Muscle of back (tissue), 11 donors: ENCODE data around the gene VPS35L. TPM values are rescaled to one million over a fixed set of nuclear protein-coding genes. Genes with fewer than 3 reads are reported as not detected.
A peak's percentile ranks its signal among the peaks of the same experiment; 100 is the strongest.
"Not testable (repeated sequence)": the region's sequence is repeated elsewhere in the genome, so short reads cannot be mapped to it uniquely, and the experiment has no call there.

Experiments used
- DNase-seq, 3 donors: peaks; one replicate each; pipeline versions ENCODE4 v3.0.0 to v3.0.0-alpha.2; 2013
- polyA plus RNA-seq, 10 donors: library from polyadenylated mRNA; unstranded; fragments of 120-200 nt; gene quantifications; one replicate each; pipeline ENCODE4 v1.2.1, GENCODE V29; 2013; ENCODE audit not compliant: insufficient read length in 10 of 10

The VPS35L gene
- polyA plus RNA-seq, 10 donors = 29.5 to 36.8 (median 34.1) TPM

GRCh38 chr16:19645557-19645981 lies 90.1 kb downstream of the VPS35L start:
- DNase-seq = peak; percentile 73 to 86 (median 80)

GRCh38 chr16:19649980-19650379 lies 94.5 kb downstream of the VPS35L start:
- DNase-seq = no peak

- no peak for DNase-seq
These were observed 98.6 kb downstream of the VPS35L start for GRCh38 chr16:19654147-19654546.

DNA sequence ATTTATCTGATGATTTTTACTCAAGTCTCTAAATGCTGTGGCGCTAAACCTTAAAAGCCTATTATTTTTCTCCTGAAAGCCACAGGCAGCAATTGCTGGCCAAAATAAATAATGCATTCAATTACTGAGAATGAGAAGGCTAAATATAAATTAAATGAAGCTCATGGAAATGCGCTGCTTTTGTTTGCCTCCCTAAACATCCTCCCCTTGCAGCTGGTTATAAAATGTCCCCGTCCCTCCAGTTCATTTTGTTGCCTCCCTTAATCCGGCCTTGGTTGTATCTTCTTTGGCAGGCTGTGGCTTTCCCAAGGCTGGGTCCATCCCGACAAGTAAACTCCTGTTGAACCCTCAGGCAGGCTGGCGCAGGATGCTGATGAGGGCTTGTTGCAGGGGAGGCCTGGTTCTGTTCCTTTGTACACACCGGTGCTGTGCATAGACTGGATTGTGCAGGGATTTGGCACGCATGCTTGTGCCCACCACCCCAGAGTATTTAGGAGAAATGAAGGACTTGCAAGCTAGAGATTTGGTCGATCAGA lies 99.8 kb downstream of the VPS35L start:
- DNase-seq = no peak

- DNase-seq = no peak
These were observed 102.3 kb downstream of the VPS35L start for GRCh38 chr16:19657831-19658230.

- no peak for DNase-seq
These were observed 104.1 kb downstream of the VPS35L start for GRCh38 chr16:19659554-19659953.

GRCh38 chr16:19660432-19660831 lies 104.9 kb downstream of the VPS35L start:
- DNase-seq = no peak

GRCh38 chr16:19662351-19662750 lies 106.8 kb downstream of the VPS35L start:
- DNase-seq = no peak

DNA sequence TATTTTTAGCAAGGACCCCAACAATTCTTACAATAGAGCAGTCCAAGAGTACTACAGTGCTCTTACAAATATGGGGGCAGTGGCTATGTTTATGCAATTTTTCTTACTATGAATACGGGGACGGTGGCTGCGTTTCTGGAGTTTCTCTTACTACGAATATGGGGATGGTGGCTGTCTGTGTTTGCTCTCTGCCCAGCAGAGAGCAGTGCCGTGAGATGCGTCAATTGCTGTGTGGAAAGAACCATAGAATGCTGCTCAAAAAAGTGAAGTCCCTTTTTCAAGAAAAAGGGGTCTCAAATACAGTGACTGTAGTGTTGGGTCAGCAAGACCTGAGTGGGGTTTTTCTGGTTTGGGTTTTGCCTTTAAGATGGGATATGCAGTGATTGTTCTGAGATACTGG lies 108.7 kb downstream of the VPS35L start:
- DNase-seq = no peak

- not testable (repeated sequence) for DNase-seq
These were observed 109.8 kb downstream of the VPS35L start for GRCh38 chr16:19665313-19665712.

DNA sequence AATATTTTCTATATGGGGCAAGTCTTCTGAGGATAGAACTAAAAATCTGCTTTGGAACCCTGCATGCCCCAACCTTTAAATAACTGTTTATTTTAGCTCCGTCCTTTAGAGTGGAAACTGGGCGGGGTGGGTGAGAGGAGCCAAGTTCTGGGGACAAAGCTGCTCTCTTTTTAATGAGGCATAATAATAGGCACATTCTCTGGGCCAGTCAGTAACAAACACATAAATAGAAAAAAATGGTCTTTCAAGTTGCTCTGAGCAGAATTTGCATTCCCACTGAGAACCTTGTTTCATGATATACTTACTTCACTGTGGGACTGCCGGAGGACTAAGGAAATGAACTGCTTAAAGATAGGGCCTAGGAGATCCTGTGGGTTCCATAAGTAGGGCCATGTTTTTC lies 111.0 kb downstream of the VPS35L start:
- DNase-seq = no peak

DNA sequence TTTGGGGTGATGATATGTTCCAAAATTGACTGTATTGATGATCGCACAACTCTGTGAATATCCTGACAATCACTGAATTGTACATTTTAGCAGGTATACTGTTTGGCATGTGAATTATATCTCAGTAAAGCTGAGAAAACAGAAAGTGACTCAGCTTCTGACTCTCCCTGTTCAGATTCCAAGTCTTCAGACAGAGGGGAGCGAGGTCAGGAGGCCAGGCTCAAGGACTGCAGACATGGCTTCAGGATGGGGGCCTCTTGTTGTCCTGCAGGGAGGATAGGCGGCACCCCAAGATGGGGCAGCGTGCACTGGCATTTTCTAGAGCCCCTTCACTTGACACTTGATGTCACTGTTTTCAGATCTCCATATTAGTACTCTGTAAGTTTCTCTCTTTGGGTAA lies 116.9 kb downstream of the VPS35L start:
- DNase-seq = no peak

GRCh38 chr16:19674485-19674884 lies 119.0 kb downstream of the VPS35L start:
- DNase-seq = no peak

- DNase-seq = no peak
These were observed 121.9 kb downstream of the VPS35L start for GRCh38 chr16:19677402-19677801.

DNA sequence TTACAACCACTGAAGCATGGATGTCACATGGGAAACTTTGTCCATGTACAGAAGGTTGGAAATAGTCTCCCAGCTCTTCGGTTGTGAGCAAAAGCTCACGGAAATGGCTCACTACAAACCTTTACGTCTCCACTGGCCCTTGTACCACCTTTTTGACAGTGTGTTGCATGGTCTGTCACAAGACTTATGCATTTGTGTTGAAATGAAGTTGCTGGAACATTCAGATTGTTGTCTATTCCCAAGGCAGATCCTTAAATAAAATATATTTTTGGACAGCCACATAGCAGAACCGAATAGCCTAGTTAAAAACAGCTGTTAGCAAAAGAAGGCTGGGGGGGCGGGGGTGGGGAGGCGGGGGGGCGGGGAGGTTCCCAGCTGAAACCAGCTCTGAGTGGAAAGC lies 123.3 kb downstream of the VPS35L start:
- peak in 2 of 3 donors; percentile 46 to 66 for DNase-seq

DNA sequence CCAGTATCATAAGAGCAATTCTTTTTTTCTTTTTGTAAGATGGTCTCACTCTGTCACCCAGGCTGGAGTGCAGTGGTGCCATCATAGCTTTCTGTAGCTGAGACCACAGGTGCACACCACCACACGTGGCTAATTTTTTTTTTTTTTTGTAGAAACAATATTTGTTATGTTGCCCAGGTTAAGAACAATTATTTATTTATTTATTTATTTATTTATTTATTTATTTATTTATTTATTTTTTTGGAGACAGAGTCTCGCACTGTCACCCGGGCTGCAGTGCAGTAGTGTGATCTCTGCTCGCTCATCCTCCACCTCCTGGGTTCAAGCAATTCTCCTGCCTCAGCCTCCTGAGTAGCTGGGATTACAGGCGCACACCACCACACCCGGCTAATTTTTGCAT lies 123.8 kb downstream of the VPS35L start:
- DNase-seq = not testable (repeated sequence)

GRCh38 chr16:19680881-19681340 lies 125.4 kb downstream of the VPS35L start:
- DNase-seq = no peak

DNA sequence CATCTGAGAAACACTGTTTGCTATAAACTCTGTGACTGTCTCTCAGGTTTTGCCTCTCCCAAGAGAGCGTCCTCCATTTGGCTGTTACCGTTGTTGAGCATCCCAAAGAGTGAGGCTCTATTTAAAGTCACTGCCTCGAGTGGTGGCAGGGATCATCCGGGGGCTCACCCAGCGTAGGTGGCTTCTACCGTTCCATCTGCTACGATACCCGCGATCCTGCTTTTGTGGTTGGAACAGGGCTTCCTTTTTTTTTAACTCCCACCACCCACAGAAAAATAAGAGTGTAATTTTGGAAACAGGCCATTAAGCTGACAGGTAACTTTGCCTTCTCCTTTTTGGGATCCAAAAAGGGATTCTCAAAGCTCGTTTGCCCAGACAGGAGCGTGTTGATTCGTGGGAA lies 126.1 kb downstream of the VPS35L start:
- no peak for DNase-seq

- DNase-seq = no peak
These were observed 128.1 kb downstream of the VPS35L start for GRCh38 chr16:19683453-19684236.

DNA sequence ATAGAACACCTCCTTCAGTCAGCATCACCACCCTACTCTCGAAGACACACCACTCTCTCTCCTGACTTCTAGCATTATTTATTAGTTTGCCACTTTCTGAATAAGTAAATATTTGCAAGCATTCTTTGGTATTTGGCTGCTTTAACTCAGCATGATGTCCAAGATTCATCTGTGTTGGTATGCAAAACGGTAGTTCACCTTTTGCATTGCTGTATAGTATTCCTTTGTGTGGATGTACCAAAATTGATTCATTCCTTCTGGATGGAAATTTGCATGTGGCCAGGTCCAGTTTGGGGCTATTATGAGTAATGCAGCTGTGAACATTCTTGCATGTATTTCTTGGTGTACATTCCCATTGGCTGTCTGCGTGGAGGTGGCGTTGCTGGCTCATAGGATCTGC lies 129.7 kb downstream of the VPS35L start:
- DNase-seq = no peak

DNA sequence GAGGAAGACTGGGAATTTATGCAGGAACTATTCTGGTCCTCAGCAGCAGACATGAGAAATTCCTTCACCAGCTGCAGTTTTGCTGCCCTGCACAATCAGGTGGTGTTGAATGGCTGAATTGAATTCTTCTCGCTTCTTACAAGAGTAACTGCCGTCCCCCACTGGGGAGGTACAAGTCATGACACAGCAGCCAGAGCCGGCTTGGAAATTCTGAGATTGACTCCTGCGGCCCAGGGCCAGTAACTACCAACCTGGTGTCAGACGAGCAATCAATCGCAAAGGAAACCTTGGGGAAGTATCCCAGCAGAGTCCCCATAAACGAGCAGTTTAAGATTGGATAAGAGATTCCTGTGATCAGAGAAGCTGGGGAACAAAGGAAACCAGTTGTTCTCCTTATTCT lies 131.8 kb downstream of the VPS35L start:
- DNase-seq = no peak

GRCh38 chr16:19688396-19689024 lies 133.0 kb downstream of the VPS35L start:
- DNase-seq = no peak

DNA sequence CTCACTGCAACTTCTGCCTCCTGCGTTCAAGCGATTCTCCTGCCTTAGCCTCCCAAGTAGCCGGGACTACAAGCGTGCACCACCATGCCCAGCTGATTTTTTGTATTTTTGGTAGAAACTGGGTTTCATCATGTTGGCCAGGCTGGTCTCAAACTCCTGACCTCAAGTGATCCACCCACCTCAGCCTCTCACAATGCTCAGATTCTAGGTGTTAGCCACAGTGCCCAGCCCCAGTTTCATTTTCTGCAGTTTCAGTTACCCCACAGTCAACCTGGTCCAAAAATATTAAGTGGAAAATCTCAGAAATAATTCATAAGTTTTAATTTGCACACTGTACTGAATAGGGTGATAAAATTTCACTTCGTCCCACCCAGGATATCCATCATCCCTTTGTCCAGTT lies 133.8 kb downstream of the VPS35L start:
- no peak for DNase-seq
